Brain pericyte (primary cell): Measurements from ENCODE around the gene BDKRB1.

Experiments used
- DNase-seq: peaks from one replicate; pipeline ENCODE4 v3.0.0-alpha.2; 2012; ENCODE audit warnings: low read depth, low spot score

Gene BDKRB1

DNA sequence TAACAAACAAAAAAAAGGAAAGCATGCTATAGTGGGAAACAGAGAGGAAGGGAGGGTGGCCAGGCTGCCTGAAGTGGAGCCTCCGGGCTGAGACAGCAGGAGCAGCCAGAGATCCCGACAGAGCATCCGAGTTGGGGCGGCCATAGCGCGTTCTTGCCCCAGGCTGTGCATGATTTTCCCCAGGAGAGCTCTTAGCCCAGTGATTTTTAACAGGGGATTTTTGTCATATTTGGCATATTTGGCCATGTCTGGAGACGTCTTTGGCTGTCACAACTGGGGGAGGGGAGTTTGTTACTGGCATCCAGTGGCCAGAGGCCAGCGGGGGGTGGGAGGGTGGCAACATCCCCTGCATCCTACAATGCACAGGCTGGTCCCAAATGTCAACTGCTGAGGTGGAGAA lies 23.6 kb downstream of the BDKRB1 start:
- no peak for DNase-seq

DNA sequence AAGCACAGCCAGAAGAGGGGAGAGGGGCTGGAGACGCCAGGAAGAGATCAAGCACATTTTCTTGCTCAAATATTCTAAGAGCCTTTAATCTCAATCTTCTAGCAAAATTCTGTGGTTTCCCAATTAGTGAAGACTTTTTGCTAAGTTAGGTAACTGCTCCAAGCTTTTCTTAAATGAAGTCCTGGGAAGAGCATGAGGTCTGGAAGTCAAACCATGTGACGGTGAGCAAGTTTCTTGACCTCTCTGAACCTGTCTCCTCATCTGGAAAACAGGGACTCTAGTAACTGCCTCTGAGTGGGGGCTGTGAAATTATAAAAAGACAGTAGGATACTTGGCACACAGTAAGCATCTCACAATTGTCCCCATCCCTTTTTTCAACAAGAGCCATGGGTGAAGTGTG lies 24.1 kb downstream of the BDKRB1 start:
- DNase-seq: no peak

GRCh38 chr14:96281486-96281885 lies 25.5 kb downstream of the BDKRB1 start:
- DNase-seq: no peak

- DNase-seq: no peak
Measured at GRCh38 chr14:96284008-96284407, 28.0 kb downstream of the BDKRB1 start.

- no peak for DNase-seq
Measured at GRCh38 chr14:96284430-96284829, 28.4 kb downstream of the BDKRB1 start.

DNA sequence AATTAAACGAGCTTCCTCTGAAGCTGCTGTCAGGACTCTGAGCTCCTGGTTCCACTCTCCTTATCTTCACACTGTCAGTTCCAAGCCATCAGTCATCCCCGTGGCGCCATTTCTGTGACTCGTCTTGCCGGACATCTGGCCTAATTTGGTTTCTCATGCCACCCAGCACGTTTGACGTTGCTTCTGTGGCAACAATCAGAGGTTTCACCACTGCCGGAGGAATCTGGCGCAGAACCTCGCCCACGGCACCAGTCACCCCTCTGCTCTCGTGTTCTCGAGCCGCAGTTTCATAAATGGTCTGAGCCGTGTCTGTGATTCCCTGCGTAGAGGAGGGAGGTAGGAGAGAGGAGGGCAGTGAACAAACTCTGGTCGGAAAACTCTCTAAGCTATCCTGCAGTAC lies 29.7 kb downstream of the BDKRB1 start:
- DNase-seq: no peak

- no peak for DNase-seq
Measured at GRCh38 chr14:96286251-96286650, 30.2 kb downstream of the BDKRB1 start.

GRCh38 chr14:96287856-96288255 lies 31.8 kb downstream of the BDKRB1 start:
- no peak for DNase-seq

DNA sequence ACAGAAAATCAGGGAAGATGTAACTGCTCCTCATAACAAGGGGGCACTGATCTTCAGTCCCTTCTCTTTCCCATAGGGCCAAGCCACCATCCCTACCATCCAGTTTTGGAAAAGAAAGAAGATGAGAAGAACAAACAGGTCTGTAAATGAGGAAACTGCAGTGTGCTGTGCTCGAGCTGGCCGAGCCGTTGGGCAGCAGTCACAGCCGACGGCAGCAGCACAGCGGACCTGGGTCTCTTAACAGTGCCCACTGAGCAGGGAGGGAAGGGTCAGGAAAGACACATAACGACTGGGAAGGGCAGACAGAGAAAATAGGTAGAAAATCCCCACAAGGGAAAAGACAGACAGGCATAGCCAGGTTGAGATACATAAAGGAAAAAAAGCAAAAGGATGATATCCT lies 38.2 kb downstream of the BDKRB1 start:
- no peak for DNase-seq

GRCh38 chr14:96297000-96297399 lies 41.0 kb downstream of the BDKRB1 start:
- DNase-seq: no peak

GRCh38 chr14:96297997-96298515 lies 42.0 kb downstream of the BDKRB1 start:
- no peak for DNase-seq

- DNase-seq: no peak
Measured at GRCh38 chr14:96299441-96299840, 43.4 kb downstream of the BDKRB1 start.

DNA sequence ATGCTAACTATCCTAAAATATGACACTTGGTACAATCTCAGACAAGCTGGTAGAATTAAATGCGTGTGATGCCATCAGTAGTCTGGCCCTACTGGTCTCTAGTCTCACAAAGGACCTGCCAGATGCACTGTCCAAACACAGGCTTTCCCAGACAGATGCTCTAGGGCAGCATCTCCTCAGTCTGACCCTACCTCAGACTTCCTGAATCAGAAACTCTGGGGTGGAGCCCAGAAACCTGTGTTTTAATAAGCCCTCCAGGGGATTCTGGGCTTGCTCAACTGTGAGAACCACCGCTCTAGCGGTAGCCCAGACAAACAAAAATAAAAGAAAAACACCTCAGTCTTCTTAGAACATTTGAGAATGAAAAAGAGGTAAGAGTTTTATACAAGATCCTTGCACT lies 48.0 kb downstream of the BDKRB1 start:
- no peak for DNase-seq

- DNase-seq: no peak
Measured at GRCh38 chr14:96304956-96305355, 48.9 kb downstream of the BDKRB1 start.

GRCh38 chr14:96307434-96307833 lies 51.4 kb downstream of the BDKRB1 start:
- no peak for DNase-seq

- DNase-seq: no peak
Measured at GRCh38 chr14:96309133-96309895, 53.3 kb downstream of the BDKRB1 start.

DNA sequence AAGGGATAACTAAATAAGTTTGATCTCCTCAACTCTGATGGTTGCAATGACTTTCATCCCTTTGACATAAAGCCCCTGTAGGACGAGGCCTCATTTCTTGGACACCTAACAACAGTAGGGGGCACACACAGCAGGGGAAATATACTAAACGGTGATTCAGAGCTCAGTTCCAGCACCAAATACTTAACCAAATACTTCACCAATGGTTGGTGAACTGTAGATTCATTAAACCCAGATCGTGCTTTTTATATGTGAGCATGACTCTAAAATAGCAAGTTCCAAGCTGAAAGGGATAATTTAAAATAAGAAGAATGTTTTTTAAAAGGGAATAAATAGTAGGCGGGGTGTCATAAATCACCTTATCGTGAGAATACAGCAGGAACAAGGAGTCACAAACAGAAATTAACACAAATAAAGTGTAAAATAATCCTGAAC lies 53.9 kb downstream of the BDKRB1 start:
- no peak for DNase-seq

- no peak for DNase-seq
Measured at GRCh38 chr14:96310906-96311305, 54.9 kb downstream of the BDKRB1 start.
